Mucosa of descending colon (tissue), 3 donors: Measurements from ENCODE around the gene AEBP2. TPM values are rescaled to one million over a fixed set of nuclear protein-coding genes. Genes with fewer than 3 reads are reported as not detected.

Experiments
- ATAC-seq: fragments of 200-7000 bp; cut with Tn5 transposase; one replicate; pipeline ENCODE4 v1.9.1; 2020; ENCODE audit warnings: mild to moderate bottlenecking, moderate library complexity
- DNase-seq, 3 donors: peaks; one replicate each; pipeline ENCODE4 v3.0.0-alpha.2; 2020
- H3K36me3 ChIP-seq: fragments of 200-600 bp; one replicate; pipeline ENCODE4 v1.8.0; 2021; ENCODE audit warnings: low read depth, mild to moderate bottlenecking
- H3K4me1 ChIP-seq: fragments of 200-600 bp; one replicate; pipeline ENCODE4 v1.8.0; 2021; ENCODE audit warnings: low read depth, mild to moderate bottlenecking
- H3K4me3 ChIP-seq: fragments of 200-600 bp; one replicate; pipeline ENCODE4 v1.8.0; 2021; ENCODE audit warnings: mild to moderate bottlenecking
- H3K9me3 ChIP-seq: fragments of 200-600 bp; one replicate; pipeline ENCODE4 v1.8.0; 2021; ENCODE audit warnings: mild to moderate bottlenecking
- CTCF ChIP-seq: fragments of 200-600 bp; IDR thresholded peaks from one replicate; pipeline ENCODE4 v1.8.0; 2022; ENCODE audit warnings: antibody characterized with exemption, mild to moderate bottlenecking
- intact Hi-C, 2 donors: fragments of 100-400 bp; cut with DNase I in 1 of 2; cut with micrococcal nuclease in 1 of 2; formaldehyde crosslinking; loops; one replicate each; pipeline versions ENCODE4 v1.11.0 to v1.11.1; 2022; cut with DNase I, micrococcal nuclease
- total RNA-seq, 3 donors: library from RNA; stranded (reverse); fragmentation: NEBNext Ultra II Directional in 2 of 3; extraction: Animal tissue kit (Norgen Biotek cat#: 25700) in 2 of 3; gene quantifications; one replicate each; pipeline versions ENCODE4 v1.2.1 to v1.2.4, GENCODE V29; 2021 to 2023
- donor health status: DM: no; HTN: no; CAD: no; lungs with moderate emphysema.
- donor health status: DM: no; HTN: no; CAD: no.
- donor health status: DM: no; HTN: yes; CAD: no.

The AEBP2 gene
- total RNA-seq, 3 donors from 2014 or later: 24.4 to 57.2 (median 27.7) TPM

- intact Hi-C loops: no loop called here
- ATAC-seq (no peak), DNase-seq (no peak)
- Histone ChIP-seq H3K36me3 (no peaks in the 10 kb centered on the region), H3K4me1 (no peaks in the 10 kb centered on the region), H3K9me3 (no peaks in the 10 kb centered on the region), H3K4me3 (no peak overlapping the region)
- no peak for TF ChIP-seq CTCF
These were observed 68.5 kb downstream of the AEBP2 start for GRCh38 chr12:19507823-19508222.

GRCh38 chr12:19510461-19510860, 71.2 kb downstream of the AEBP2 start:
- ATAC-seq (no peak), DNase-seq (no peak)
- no peaks in the 10 kb centered on the region for H3K9me3 ChIP-seq
- no peak overlapping the region for H3K4me3 ChIP-seq
- no peak for TF ChIP-seq CTCF
- no peaks in the 10 kb centered on the region for H3K4me1 ChIP-seq
- H3K36me3 ChIP-seq: no peaks in the 10 kb centered on the region
- intact Hi-C loops: no loop called here

- no peak for TF ChIP-seq CTCF
- intact Hi-C loops: no loop called here
- Histone ChIP-seq H3K9me3 (no peaks in the 10 kb centered on the region), H3K4me3 (no peak overlapping the region), H3K4me1 (no peaks in the 10 kb centered on the region), H3K36me3 (no peaks in the 10 kb centered on the region)
- ATAC-seq: no peak
- no peak for DNase-seq
These were observed 75.9 kb downstream of the AEBP2 start for GRCh38 chr12:19515179-19515578.

GRCh38 chr12:19517583-19517982, 78.3 kb downstream of the AEBP2 start:
- no peak for TF ChIP-seq CTCF
- no peaks in the 10 kb centered on the region for H3K36me3 ChIP-seq
- no peak for ATAC-seq
- no peaks in the 10 kb centered on the region for H3K4me1 ChIP-seq
- no peak for DNase-seq
- no peak overlapping the region for H3K4me3 ChIP-seq
- no peaks in the 10 kb centered on the region for H3K9me3 ChIP-seq
- intact Hi-C loops: no loop called here

GRCh38 chr12:19518209-19518608, 78.9 kb downstream of the AEBP2 start:
- Histone ChIP-seq H3K36me3 (no peaks in the 10 kb centered on the region), H3K4me1 (no peaks in the 10 kb centered on the region), H3K4me3 (no peak overlapping the region), H3K9me3 (no peaks in the 10 kb centered on the region)
- no peak for TF ChIP-seq CTCF
- ATAC-seq: no peak
- no peak for DNase-seq
- intact Hi-C loops: no loop called here
